A549 (cell line): ENCODE measurements around the gene CACNG7.

Experiments
- CHD2 ChIP-seq: fragments of 150-350 bp; IDR thresholded peaks from 2 replicates; pipeline ENCODE4 v1.6.1; 2014; ENCODE audit warnings: low read length; ENCODE audit not compliant: partially characterized antibody
- EP300 ChIP-seq, 2 experiments: fragments of >200 bp; sonication (Bioruptor Twin); formaldehyde crosslinking; IDR thresholded peaks; 2 replicates in 1 of 2; 3 replicates in 1 of 2; pipeline ENCODE4 v1.6.1; 2016 to 2017
- HOXA7 ChIP-seq: fragments of 250-450 bp; sonication (Bioruptor Pico); IDR thresholded peaks from 2 replicates; pipeline ENCODE4 v1.5.0; 2020; ENCODE audit warnings: mild to moderate bottlenecking, moderate library complexity
- KDM1A ChIP-seq: fragments of 200-600 bp; sonication (generic); IDR thresholded peaks from 2 replicates; pipeline ENCODE4 v1.6.1; 2016; ENCODE audit warnings: low read depth, mild to moderate bottlenecking
- NFE2L2 ChIP-seq: fragments of 150-350 bp; conservative IDR thresholded peaks from 2 replicates; pipeline ENCODE4 v1.6.1; 2014; ENCODE audit warnings: low read length
- NR3C1 ChIP-seq: fragments of >200 bp; sonication (Bioruptor Twin); formaldehyde crosslinking; IDR thresholded peaks from 3 replicates; pipeline ENCODE4 v1.6.1; 2017
- PHF8 ChIP-seq: fragments of 200-600 bp; sonication (generic); IDR thresholded peaks from 2 replicates; pipeline ENCODE4 v1.6.1; 2016; ENCODE audit warnings: low read depth, mild to moderate bottlenecking, antibody characterized with exemption, moderate library complexity, borderline replicate concordance
- POLR2A ChIP-seq: IDR thresholded peaks from 2 replicates; pipeline ENCODE4 v1.6.1; 2012; ENCODE audit warnings: mild to moderate bottlenecking, low read length
- RFX5 ChIP-seq: fragments of 450-650 bp; IDR thresholded peaks from 2 replicates; pipeline ENCODE4 v1.7.1; 2014; ENCODE audit warnings: antibody characterized with exemption, mild to moderate bottlenecking, moderate library complexity
- ZFP36 ChIP-seq: fragments of 450-650 bp; IDR thresholded peaks from 2 replicates; pipeline ENCODE4 v1.6.1; 2014; ENCODE audit warnings: borderline replicate concordance; ENCODE audit not compliant: partially characterized antibody
- ZNF302 ChIP-seq: fragments of 250-450 bp; sonication (Bioruptor Pico); IDR thresholded peaks from 2 replicates; pipeline ENCODE4 v1.9.0; 2021; ENCODE audit warnings: inconsistent platforms, mild to moderate bottlenecking, moderate library complexity
- TF ChIP-seq, protein P1 (sequence below): fragments of 200-600 bp; sonication (generic); IDR thresholded peaks from 2 replicates; pipeline ENCODE4 v1.6.1; 2016; ENCODE audit warnings: antibody characterized with exemption, mild to moderate bottlenecking, moderate library complexity
- TF ChIP-seq, protein P2 (sequence below): fragments of >200 bp; sonication (Bioruptor Twin); formaldehyde crosslinking; IDR thresholded peaks from 3 replicates; pipeline ENCODE4 v1.5.1; 2016
- TF ChIP-seq, protein P3 (sequence below): IDR thresholded peaks from 2 replicates; pipeline ENCODE4 v1.6.1; 2012

DNA sequence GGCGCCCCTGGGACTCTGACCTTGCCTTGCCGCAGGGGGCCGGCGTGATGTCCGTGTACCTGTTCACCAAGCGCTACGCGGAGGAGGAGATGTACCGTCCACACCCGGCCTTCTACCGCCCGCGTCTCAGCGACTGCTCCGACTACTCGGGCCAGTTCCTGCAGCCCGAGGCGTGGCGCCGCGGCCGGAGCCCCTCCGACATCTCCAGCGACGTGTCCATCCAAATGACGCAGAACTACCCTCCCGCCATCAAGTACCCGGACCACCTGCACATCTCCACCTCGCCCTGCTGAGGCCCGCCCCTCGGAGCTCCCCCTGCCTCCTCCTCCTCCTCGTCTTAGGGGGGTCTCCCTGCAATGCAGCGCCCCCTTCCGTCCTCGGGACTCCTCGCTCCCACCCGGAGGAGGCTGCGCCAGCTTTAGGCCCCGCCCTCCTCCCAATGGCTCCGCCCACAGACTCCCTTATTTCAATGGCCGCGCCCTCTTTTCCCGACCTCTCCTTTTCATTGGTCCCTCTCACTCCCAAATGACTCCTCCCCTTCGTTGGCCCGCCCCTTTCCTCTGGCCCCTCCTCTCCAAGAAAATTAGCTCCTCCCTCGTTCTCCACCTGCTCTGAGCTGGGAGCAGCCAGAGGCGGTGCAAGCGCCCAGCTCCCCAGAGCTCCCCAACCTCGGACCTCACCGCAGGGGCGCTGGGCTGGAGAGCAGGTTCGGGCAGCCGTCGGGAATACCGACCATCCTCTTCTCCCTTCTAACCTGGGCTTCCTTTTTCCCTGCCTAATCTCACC is 33.1 kb downstream of the CACNG7 start:
- TF ChIP-seq CHD2: no peak
- TF ChIP-seq, protein P1, sequence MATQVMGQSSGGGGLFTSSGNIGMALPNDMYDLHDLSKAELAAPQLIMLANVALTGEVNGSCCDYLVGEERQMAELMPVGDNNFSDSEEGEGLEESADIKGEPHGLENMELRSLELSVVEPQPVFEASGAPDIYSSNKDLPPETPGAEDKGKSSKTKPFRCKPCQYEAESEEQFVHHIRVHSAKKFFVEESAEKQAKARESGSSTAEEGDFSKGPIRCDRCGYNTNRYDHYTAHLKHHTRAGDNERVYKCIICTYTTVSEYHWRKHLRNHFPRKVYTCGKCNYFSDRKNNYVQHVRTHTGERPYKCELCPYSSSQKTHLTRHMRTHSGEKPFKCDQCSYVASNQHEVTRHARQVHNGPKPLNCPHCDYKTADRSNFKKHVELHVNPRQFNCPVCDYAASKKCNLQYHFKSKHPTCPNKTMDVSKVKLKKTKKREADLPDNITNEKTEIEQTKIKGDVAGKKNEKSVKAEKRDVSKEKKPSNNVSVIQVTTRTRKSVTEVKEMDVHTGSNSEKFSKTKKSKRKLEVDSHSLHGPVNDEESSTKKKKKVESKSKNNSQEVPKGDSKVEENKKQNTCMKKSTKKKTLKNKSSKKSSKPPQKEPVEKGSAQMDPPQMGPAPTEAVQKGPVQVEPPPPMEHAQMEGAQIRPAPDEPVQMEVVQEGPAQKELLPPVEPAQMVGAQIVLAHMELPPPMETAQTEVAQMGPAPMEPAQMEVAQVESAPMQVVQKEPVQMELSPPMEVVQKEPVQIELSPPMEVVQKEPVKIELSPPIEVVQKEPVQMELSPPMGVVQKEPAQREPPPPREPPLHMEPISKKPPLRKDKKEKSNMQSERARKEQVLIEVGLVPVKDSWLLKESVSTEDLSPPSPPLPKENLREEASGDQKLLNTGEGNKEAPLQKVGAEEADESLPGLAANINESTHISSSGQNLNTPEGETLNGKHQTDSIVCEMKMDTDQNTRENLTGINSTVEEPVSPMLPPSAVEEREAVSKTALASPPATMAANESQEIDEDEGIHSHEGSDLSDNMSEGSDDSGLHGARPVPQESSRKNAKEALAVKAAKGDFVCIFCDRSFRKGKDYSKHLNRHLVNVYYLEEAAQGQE: no peak
- no peak for TF ChIP-seq KDM1A
- TF ChIP-seq, protein P2, sequence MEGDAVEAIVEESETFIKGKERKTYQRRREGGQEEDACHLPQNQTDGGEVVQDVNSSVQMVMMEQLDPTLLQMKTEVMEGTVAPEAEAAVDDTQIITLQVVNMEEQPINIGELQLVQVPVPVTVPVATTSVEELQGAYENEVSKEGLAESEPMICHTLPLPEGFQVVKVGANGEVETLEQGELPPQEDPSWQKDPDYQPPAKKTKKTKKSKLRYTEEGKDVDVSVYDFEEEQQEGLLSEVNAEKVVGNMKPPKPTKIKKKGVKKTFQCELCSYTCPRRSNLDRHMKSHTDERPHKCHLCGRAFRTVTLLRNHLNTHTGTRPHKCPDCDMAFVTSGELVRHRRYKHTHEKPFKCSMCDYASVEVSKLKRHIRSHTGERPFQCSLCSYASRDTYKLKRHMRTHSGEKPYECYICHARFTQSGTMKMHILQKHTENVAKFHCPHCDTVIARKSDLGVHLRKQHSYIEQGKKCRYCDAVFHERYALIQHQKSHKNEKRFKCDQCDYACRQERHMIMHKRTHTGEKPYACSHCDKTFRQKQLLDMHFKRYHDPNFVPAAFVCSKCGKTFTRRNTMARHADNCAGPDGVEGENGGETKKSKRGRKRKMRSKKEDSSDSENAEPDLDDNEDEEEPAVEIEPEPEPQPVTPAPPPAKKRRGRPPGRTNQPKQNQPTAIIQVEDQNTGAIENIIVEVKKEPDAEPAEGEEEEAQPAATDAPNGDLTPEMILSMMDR: no peak
- no peak for TF ChIP-seq NR3C1
- no peak for TF ChIP-seq NFE2L2
- TF ChIP-seq POLR2A: no peak
- no peak for TF ChIP-seq PHF8
- no peak for TF ChIP-seq ZNF302
- no peak for TF ChIP-seq EP300 (IDR thresholded peaks at IDR 0.05)
- no peak for TF ChIP-seq ZFP36
- TF ChIP-seq, protein P3, sequence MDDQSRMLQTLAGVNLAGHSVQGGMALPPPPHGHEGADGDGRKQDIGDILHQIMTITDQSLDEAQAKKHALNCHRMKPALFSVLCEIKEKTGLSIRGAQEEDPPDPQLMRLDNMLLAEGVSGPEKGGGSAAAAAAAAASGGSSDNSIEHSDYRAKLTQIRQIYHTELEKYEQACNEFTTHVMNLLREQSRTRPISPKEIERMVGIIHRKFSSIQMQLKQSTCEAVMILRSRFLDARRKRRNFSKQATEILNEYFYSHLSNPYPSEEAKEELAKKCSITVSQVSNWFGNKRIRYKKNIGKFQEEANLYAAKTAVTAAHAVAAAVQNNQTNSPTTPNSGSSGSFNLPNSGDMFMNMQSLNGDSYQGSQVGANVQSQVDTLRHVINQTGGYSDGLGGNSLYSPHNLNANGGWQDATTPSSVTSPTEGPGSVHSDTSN: no peak
- TF ChIP-seq HOXA7 (CRISPR knock-in tag): no peak
- no peak for TF ChIP-seq RFX5
